ENCODE results near the gene TNFAIP8. TPM values are rescaled to one million over a fixed set of nuclear protein-coding genes. Genes with fewer than 3 reads are reported as not detected.

TNFAIP8 gene
- total and polyA plus RNA-seq, 2 experiments from 2014 or later: 10.6 to 29.2 TPM

- TF ChIP-seq EZH2 (IDR thresholded peaks at IDR 0.05; ENCODE audit: low read depth, unreplicated experiment): no peak
- TF ChIP-seq JUNB (IDR thresholded peaks at IDR 0.05; ENCODE audit: unreplicated experiment): no peak
Observed at GRCh38 chr5:119316086-119316485, 39.7 kb upstream of the TNFAIP8 start (continued).

DNA sequence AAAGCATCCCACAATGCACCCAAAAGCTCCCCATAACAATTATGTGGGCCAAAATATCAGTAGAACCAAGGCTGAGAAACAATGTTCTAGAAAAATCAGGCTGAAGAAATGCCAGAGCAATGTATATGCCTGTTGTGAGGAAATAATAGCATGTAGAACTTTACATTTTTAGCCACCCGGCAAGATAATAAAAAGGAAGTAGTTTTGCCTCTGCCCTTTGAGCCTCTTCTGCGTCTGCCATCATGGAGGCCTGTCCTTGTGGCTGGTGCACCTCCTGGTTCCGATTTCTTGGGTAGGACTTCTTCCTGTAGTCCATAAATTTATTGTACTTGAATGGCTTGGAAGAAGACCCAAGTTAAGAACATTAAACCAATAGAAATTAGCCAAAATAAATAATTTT is 38.9 kb upstream of the TNFAIP8 start:
- Histone ChIP-seq H3K27me3 (ENCODE audit: insufficient read depth) (no peaks in the 10 kb centered on the region), H3F3A (replicated peaks; ENCODE audit: low read depth) (no peaks in the 10 kb centered on the region), H3K4me1 (ENCODE audit: insufficient read depth) (peaks cover 11% of the 10 kb centered on the region; the same call in 1 of the 2 replicates), H3K9me2 (ENCODE audit: insufficient read depth) (no peaks in the 10 kb centered on the region), H3K4me2 (no peak overlapping the region), H3K36me3 (ENCODE audit: insufficient read depth) (no peaks in the 10 kb centered on the region), H3K4me3 (no peak overlapping the region), H3K27ac (ENCODE audit: low read depth) (no peak overlapping the region), H3K79me2 (replicated peaks; ENCODE audit: insufficient read depth) (no peaks in the 10 kb centered on the region), H2AFZ (no peak overlapping the region), H4K20me1 (replicated peaks; ENCODE audit: insufficient read depth) (no peaks in the 10 kb centered on the region)
- Mint-ChIP-seq H3K4me1 (peaks cover 15% of the 10 kb centered on the region; the same call in 2 of the 3 replicates), H3K27ac (no peak overlapping the region), H3K36me3 (ENCODE audit: low read depth) (no peaks in the 10 kb centered on the region), H3K9me3 (no peaks in the 10 kb centered on the region), H3K4me3 (no peak overlapping the region), H3K27me3 (ENCODE audit: insufficient read depth, low read depth, poor library complexity) (no peaks in the 10 kb centered on the region)
- no peak for ATAC-seq
- TF ChIP-seq ETS1 (IDR thresholded peaks at IDR 0.05) (no peak), EZH2phosphoT487 (IDR thresholded peaks at IDR 0.05; ENCODE audit: unreplicated experiment) (no peak), ZNF331 (CRISPR knock-in tag; IDR thresholded peaks at IDR 0.05; ENCODE audit: low read depth) (no peak), CTCF (conservative IDR thresholded peaks at IDR 0.05; ENCODE audit: low read depth in 2 of 2) (no peak), STAT1 (IDR thresholded peaks at IDR 0.05; ENCODE audit: unreplicated experiment) (no peak), ZNF114 (CRISPR knock-in tag; IDR thresholded peaks at IDR 0.05) (no peak), NANOG (IDR thresholded peaks at IDR 0.05; ENCODE audit: borderline replicate concordance) (no peak), EZH2 (IDR thresholded peaks at IDR 0.05; ENCODE audit: low read depth, unreplicated experiment) (no peak), POLR2AphosphoS5 (IDR thresholded peaks at IDR 0.05; ENCODE audit: low read depth) (no peak), JUNB (IDR thresholded peaks at IDR 0.05; ENCODE audit: unreplicated experiment) (no peak), ZNF462 (CRISPR knock-in tag; IDR thresholded peaks at IDR 0.05) (no peak), CREB1 (CRISPR knock-in tag; IDR thresholded peaks at IDR 0.05; ENCODE audit: low read depth) (no peak)
- TF ChIP-seq, protein P1, sequence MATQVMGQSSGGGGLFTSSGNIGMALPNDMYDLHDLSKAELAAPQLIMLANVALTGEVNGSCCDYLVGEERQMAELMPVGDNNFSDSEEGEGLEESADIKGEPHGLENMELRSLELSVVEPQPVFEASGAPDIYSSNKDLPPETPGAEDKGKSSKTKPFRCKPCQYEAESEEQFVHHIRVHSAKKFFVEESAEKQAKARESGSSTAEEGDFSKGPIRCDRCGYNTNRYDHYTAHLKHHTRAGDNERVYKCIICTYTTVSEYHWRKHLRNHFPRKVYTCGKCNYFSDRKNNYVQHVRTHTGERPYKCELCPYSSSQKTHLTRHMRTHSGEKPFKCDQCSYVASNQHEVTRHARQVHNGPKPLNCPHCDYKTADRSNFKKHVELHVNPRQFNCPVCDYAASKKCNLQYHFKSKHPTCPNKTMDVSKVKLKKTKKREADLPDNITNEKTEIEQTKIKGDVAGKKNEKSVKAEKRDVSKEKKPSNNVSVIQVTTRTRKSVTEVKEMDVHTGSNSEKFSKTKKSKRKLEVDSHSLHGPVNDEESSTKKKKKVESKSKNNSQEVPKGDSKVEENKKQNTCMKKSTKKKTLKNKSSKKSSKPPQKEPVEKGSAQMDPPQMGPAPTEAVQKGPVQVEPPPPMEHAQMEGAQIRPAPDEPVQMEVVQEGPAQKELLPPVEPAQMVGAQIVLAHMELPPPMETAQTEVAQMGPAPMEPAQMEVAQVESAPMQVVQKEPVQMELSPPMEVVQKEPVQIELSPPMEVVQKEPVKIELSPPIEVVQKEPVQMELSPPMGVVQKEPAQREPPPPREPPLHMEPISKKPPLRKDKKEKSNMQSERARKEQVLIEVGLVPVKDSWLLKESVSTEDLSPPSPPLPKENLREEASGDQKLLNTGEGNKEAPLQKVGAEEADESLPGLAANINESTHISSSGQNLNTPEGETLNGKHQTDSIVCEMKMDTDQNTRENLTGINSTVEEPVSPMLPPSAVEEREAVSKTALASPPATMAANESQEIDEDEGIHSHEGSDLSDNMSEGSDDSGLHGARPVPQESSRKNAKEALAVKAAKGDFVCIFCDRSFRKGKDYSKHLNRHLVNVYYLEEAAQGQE (IDR thresholded peaks at IDR 0.05; ENCODE audit: unreplicated experiment): no peak
- no peak for DNase-seq (ENCODE audit: low spot score)

Data from GM23338 (cell line).